CD4-positive, alpha-beta T cell (primary cell): ENCODE data around the gene HUWE1. TPM values are rescaled to one million over a fixed set of nuclear protein-coding genes. Genes with fewer than 3 reads are reported as not detected.

ENCODE experiments used
- ATAC-seq: fragments of 200-7000 bp; cut with Tn5 transposase; one replicate; pipeline ENCODE4 v1.10.0; 2022; ENCODE audit warnings: mild to moderate bottlenecking; ENCODE audit not compliant: poor library complexity
- CTCF ChIA-PET: fragments of 350-600 bp; sonication (Branson Sonifier 250); formaldehyde crosslinking; loops from one replicate; lab custom pipeline; 2021; ENCODE audit warnings: antibody characterized with exemption, inconsistent platforms; lab: Charles Lee
- POLR2A ChIA-PET: fragments of 350-600 bp; sonication (Branson Sonifier 250); formaldehyde crosslinking; loops from one replicate; lab custom pipeline; 2021; ENCODE audit warnings: antibody characterized with exemption, inconsistent platforms; lab: Charles Lee
- DNase-seq, 14 experiments: peaks; one replicate each; pipeline ENCODE4 v3.0.0-alpha.2; 2013 to 2020; ENCODE audit warnings: mixed read lengths in 2 of 14
- H3K27ac ChIP-seq, 2 donors: one replicate each; pipeline versions ENCODE4 v1.5.1 to v1.7.0; 2013; ENCODE audit warnings: low read length in 2 of 2, low read depth in 1 of 2, mild to moderate bottlenecking in 1 of 2
- H3K27me3 ChIP-seq, 2 experiments: 1 replicate in 1 of 2; 2 replicates in 1 of 2; pipeline versions ENCODE4 v1.6.1 to v1.7.0; 2013; ENCODE audit warnings: low read length in 2 of 2, control low read depth in 1 of 2, mild to moderate bottlenecking in 1 of 2, moderate library complexity in 1 of 2; ENCODE audit not compliant: insufficient read depth in 2 of 2, control insufficient read depth in 1 of 2
- H3K36me3 ChIP-seq: one replicate; pipeline ENCODE4 v1.6.1; 2013; ENCODE audit warnings: low read length, control low read depth; ENCODE audit not compliant: insufficient read depth
- H3K4me1 ChIP-seq: one replicate; pipeline ENCODE4 v1.6.1; 2013; ENCODE audit warnings: low read length, control low read depth; ENCODE audit not compliant: insufficient read depth
- H3K4me3 ChIP-seq: one replicate; pipeline ENCODE4 v1.5.1; 2013; ENCODE audit warnings: mild to moderate bottlenecking, low read length, moderate library complexity
- H3K9me3 ChIP-seq, 2 experiments: 1 replicate in 1 of 2; 2 replicates in 1 of 2; pipeline versions ENCODE4 v1.6.1 to v1.7.0; 2013; ENCODE audit warnings: low read length in 2 of 2, mild to moderate bottlenecking in 2 of 2, control low read depth in 1 of 2, moderate library complexity in 1 of 2; ENCODE audit not compliant: control insufficient read depth in 1 of 2, insufficient read depth in 1 of 2
- H3K27ac Mint-ChIP-seq: one replicate; pipeline ENCODE4 v1.8.0; 2020; ENCODE audit warnings: mixed read lengths
- H3K27me3 Mint-ChIP-seq: one replicate; pipeline ENCODE4 v1.8.0; 2021; ENCODE audit warnings: mixed read lengths
- H3K36me3 Mint-ChIP-seq: one replicate; pipeline ENCODE4 v1.8.0; 2021; ENCODE audit warnings: low read depth, mixed read lengths
- H3K4me1 Mint-ChIP-seq: one replicate; pipeline ENCODE4 v1.8.0; 2021; ENCODE audit warnings: low read depth, mixed read lengths
- H3K4me3 Mint-ChIP-seq: one replicate; pipeline ENCODE4 v1.8.0; 2020; ENCODE audit warnings: mild to moderate bottlenecking, mixed read lengths
- H3K9me3 Mint-ChIP-seq: one replicate; pipeline ENCODE4 v1.8.0; 2020; ENCODE audit warnings: mixed read lengths
- intact Hi-C, 2 experiments: fragments of 100-400 bp; cut with DNase I in 1 of 2; cut with micrococcal nuclease in 1 of 2; formaldehyde crosslinking; loops; one replicate each; pipeline versions ENCODE4 v1.15.1 to v1.9.0; 2023 to 2025; cut with DNase I, micrococcal nuclease
- total RNA-seq, 174 experiments: library from RNA in 2 of 174; stranded (reverse) in 2 of 174; gene quantifications; one replicate each; pipeline ENCODE4 v1.2.3 and lab custom pipeline; 2021 to 2026
- TF ChIP-seq, protein P1 (sequence below): fragments of 200-600 bp; IDR thresholded peaks from one replicate; pipeline ENCODE4 v1.8.0; 2022; ENCODE audit warnings: antibody characterized with exemption, mild to moderate bottlenecking

The HUWE1 gene
- total RNA-seq, 2 experiments from 2014 or later = 127 TPM

DNA sequence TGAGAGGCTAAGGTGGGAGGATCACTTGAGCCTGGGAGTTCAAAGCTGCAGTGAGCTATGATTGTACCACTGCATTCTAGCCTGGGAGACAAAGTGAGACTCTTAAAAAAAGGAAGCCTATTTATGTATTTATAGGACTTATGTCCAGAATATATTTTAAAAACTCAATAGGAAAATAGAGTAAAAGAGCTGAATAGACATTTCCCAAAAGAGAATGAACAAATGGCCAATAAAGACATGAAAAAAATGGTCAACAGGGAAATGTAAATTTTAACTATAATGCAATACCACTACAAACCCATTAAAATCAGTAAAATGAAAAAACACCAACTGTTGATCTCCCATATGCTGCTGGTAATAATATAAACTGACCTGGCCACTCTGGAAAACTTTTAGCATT lies 115.0 kb downstream of the HUWE1 start:
- no peaks in the 10 kb centered on the region for H3K9me3 Mint-ChIP-seq
- H3K4me3 Mint-ChIP-seq = no peak overlapping the region
- ATAC-seq (no peak), DNase-seq (no peak)
- Histone ChIP-seq H3K27me3 (no peaks in the 10 kb centered on the region), H3K4me1 (no peaks in the 10 kb centered on the region), H3K4me3 (no peak overlapping the region), H3K27ac (no peak overlapping the region), H3K9me3 (no peaks in the 10 kb centered on the region), H3K36me3 (peaks cover 91% of the 10 kb centered on the region)
- H3K4me1 Mint-ChIP-seq = no peaks in the 10 kb centered on the region
- ChIA-PET CTCF (no interaction called here), POLR2A (no interaction called here)
- intact Hi-C loops = no loop called here
- peaks cover 85% of the 10 kb centered on the region for H3K36me3 Mint-ChIP-seq
- no peaks in the 10 kb centered on the region for H3K27me3 Mint-ChIP-seq
- no peak overlapping the region for H3K27ac Mint-ChIP-seq
- TF ChIP-seq, protein P1, sequence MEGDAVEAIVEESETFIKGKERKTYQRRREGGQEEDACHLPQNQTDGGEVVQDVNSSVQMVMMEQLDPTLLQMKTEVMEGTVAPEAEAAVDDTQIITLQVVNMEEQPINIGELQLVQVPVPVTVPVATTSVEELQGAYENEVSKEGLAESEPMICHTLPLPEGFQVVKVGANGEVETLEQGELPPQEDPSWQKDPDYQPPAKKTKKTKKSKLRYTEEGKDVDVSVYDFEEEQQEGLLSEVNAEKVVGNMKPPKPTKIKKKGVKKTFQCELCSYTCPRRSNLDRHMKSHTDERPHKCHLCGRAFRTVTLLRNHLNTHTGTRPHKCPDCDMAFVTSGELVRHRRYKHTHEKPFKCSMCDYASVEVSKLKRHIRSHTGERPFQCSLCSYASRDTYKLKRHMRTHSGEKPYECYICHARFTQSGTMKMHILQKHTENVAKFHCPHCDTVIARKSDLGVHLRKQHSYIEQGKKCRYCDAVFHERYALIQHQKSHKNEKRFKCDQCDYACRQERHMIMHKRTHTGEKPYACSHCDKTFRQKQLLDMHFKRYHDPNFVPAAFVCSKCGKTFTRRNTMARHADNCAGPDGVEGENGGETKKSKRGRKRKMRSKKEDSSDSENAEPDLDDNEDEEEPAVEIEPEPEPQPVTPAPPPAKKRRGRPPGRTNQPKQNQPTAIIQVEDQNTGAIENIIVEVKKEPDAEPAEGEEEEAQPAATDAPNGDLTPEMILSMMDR = no peak

DNA sequence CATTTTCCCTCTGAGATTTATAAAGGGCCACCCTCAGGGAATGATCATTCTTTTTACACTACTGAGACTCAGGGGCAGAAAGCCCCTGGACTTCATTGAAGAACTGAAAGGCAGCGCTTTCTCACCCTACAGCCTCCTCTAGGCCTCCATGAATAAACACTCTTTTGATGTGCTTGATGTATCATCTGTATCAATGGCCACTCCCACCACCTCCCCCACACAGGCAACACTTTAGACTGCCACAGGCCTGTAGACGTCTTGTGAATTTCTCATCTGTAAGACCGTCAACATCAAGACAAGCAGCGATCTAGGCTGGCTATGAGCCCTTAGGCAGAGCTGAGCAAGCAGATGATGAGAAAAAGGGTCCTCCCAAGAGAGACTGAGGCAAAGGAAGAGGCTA lies 123.2 kb downstream of the HUWE1 start:
- Histone ChIP-seq H3K9me3 (no peaks in the 10 kb centered on the region), H3K4me1 (no peaks in the 10 kb centered on the region), H3K27me3 (no peaks in the 10 kb centered on the region), H3K27ac (no peak overlapping the region), H3K4me3 (no peak overlapping the region), H3K36me3 (peaks cover 93% of the 10 kb centered on the region)
- intact Hi-C loops = no loop called here
- Mint-ChIP-seq H3K4me3 (no peak overlapping the region), H3K27me3 (no peaks in the 10 kb centered on the region), H3K36me3 (peaks cover 99% of the 10 kb centered on the region), H3K4me1 (no peaks in the 10 kb centered on the region), H3K27ac (no peak overlapping the region), H3K9me3 (no peaks in the 10 kb centered on the region)
- DNase-seq (no peak), ATAC-seq (no peak)
- TF ChIP-seq, protein P1 = no peak
- ChIA-PET POLR2A (no interaction called here), CTCF (no interaction called here)

DNA sequence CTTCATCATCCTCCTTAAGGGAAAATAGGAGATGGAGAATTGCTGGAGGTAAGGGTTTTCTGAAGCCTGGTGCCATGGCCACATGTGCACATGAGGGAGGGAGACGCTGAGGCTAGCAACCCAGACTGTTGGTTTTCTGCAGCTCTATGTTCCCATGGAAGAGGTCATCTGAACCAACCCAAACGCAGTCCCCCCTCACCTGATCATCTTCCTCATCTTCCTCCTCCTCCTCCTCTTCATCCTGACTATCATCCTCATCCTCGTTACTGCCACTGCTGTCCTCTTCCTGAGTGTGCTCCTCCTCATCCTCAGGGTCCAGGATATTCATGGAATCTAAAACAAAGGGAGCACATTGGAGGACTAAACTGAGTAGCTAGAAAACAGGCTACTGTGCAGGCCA lies 124.6 kb downstream of the HUWE1 start:
- Mint-ChIP-seq H3K36me3 (peaks cover 100% of the 10 kb centered on the region), H3K27me3 (no peaks in the 10 kb centered on the region), H3K27ac (no peak overlapping the region), H3K4me3 (no peak overlapping the region), H3K9me3 (no peaks in the 10 kb centered on the region), H3K4me1 (no peaks in the 10 kb centered on the region)
- no peak overlapping the region for H3K27ac ChIP-seq
- no peaks in the 10 kb centered on the region for H3K4me1 ChIP-seq
- POLR2A ChIA-PET = no interaction called here
- no peak overlapping the region for H3K4me3 ChIP-seq
- peaks cover 94% of the 10 kb centered on the region for H3K36me3 ChIP-seq
- intact Hi-C loops = no loop called here
- TF ChIP-seq, protein P1 = no peak
- no peaks in the 10 kb centered on the region for H3K9me3 ChIP-seq
- ATAC-seq (no peak), DNase-seq (no peak)
- CTCF ChIA-PET = no interaction called here
- no peaks in the 10 kb centered on the region for H3K27me3 ChIP-seq
